ENCODE measurements around the gene FAM217B.

Gene FAM217B

GRCh38 chr20:59931511-59932312 lies 8.5 kb upstream of the FAM217B start:
- no peaks in the 10 kb centered on the region for H3K27me3 ChIP-seq (ENCODE audit: insufficient read depth, low read length)
- H3K9me3 ChIP-seq (ENCODE audit: low read length) = no peaks in the 10 kb centered on the region
- peaks cover 12% of the 10 kb centered on the region for H3K4me1 ChIP-seq (ENCODE audit: insufficient read depth, low read length)
- H2AFZ ChIP-seq (ENCODE audit: low read depth, low read length) = no peak overlapping the region
- no peak overlapping the region for H3K4me3 ChIP-seq (ENCODE audit: low read length)
- H3K36me3 ChIP-seq (ENCODE audit: insufficient read depth, low read length) = no peaks in the 10 kb centered on the region

GRCh38 chr20:59932616-59933295 lies 7.4 kb upstream of the FAM217B start:
- no peaks in the 10 kb centered on the region for H3K27me3 ChIP-seq (ENCODE audit: insufficient read depth, low read length)
- H3K4me1 ChIP-seq (ENCODE audit: insufficient read depth, low read length) = peaks cover 12% of the 10 kb centered on the region
- H3K36me3 ChIP-seq (ENCODE audit: insufficient read depth, low read length) = no peaks in the 10 kb centered on the region
- H2AFZ ChIP-seq (ENCODE audit: low read depth, low read length) = no peak overlapping the region
- no peak overlapping the region for H3K4me3 ChIP-seq (ENCODE audit: low read length)
- no peaks in the 10 kb centered on the region for H3K9me3 ChIP-seq (ENCODE audit: low read length)

GRCh38 chr20:59933296-59933848 lies 6.8 kb upstream of the FAM217B start, which contains the start of gene SYCP2:
Gene SYCP2 (minus strand): TSS chr20:59933637. CDS start chr20:59922413, 11,224 bp downstream.
- Histone ChIP-seq H3K9me3 (ENCODE audit: low read length) (no peaks in the 10 kb centered on the region), H2AFZ (ENCODE audit: low read depth, low read length) (no peak within 1 kb of the TSS), H3K4me1 (ENCODE audit: insufficient read depth, low read length) (peaks cover 12% of the 10 kb centered on the region), H3K4me3 (ENCODE audit: low read length) (no peak within 1 kb of the TSS), H3K27me3 (ENCODE audit: insufficient read depth, low read length) (no peaks in the 10 kb centered on the region), H3K36me3 (ENCODE audit: insufficient read depth, low read length) (no peaks in the 10 kb centered on the region)

- Histone ChIP-seq H2AFZ (ENCODE audit: low read depth, low read length) (no peak overlapping the region), H3K9me3 (ENCODE audit: low read length) (no peaks in the 10 kb centered on the region), H3K27me3 (ENCODE audit: insufficient read depth, low read length) (no peaks in the 10 kb centered on the region), H3K36me3 (ENCODE audit: insufficient read depth, low read length) (no peaks in the 10 kb centered on the region), H3K4me3 (ENCODE audit: low read length) (no peak overlapping the region), H3K4me1 (ENCODE audit: insufficient read depth, low read length) (peaks cover 12% of the 10 kb centered on the region)
Measured at GRCh38 chr20:59933849-59934585, 6.2 kb upstream of the FAM217B start.

GRCh38 chr20:59935457-59936185 lies 4.6 kb upstream of the FAM217B start:
- Histone ChIP-seq H3K36me3 (ENCODE audit: insufficient read depth, low read length) (no peaks in the 10 kb centered on the region), H3K4me3 (ENCODE audit: low read length) (no peak overlapping the region), H3K4me1 (ENCODE audit: insufficient read depth, low read length) (peaks cover 14% of the 10 kb centered on the region), H2AFZ (ENCODE audit: low read depth, low read length) (no peak overlapping the region), H3K9me3 (ENCODE audit: low read length) (no peaks in the 10 kb centered on the region), H3K27me3 (ENCODE audit: insufficient read depth, low read length) (no peaks in the 10 kb centered on the region)

- Histone ChIP-seq H3K4me1 (ENCODE audit: insufficient read depth, low read length) (peaks cover 18% of the 10 kb centered on the region), H3K36me3 (ENCODE audit: insufficient read depth, low read length) (no peaks in the 10 kb centered on the region), H3K4me3 (ENCODE audit: low read length) (no peak overlapping the region), H3K27me3 (ENCODE audit: insufficient read depth, low read length) (no peaks in the 10 kb centered on the region), H2AFZ (ENCODE audit: low read depth, low read length) (no peak overlapping the region), H3K9me3 (ENCODE audit: low read length) (no peaks in the 10 kb centered on the region)
Measured at GRCh38 chr20:59936409-59936808, 3.8 kb upstream of the FAM217B start.

GRCh38 chr20:59937150-59937549 lies 3.0 kb upstream of the FAM217B start:
- Histone ChIP-seq H3K27me3 (ENCODE audit: insufficient read depth, low read length) (no peaks in the 10 kb centered on the region), H3K4me1 (ENCODE audit: insufficient read depth, low read length) (peaks cover 18% of the 10 kb centered on the region), H2AFZ (ENCODE audit: low read depth, low read length) (no peak overlapping the region), H3K9me3 (ENCODE audit: low read length) (no peaks in the 10 kb centered on the region), H3K36me3 (ENCODE audit: insufficient read depth, low read length) (peaks cover under 1% of the 10 kb centered on the region), H3K4me3 (ENCODE audit: low read length) (no peak overlapping the region)

- no peaks in the 10 kb centered on the region for H3K27me3 ChIP-seq (ENCODE audit: insufficient read depth, low read length)
- peaks cover 19% of the 10 kb centered on the region for H3K4me1 ChIP-seq (ENCODE audit: insufficient read depth, low read length)
- no peak overlapping the region for H3K4me3 ChIP-seq (ENCODE audit: low read length)
- H3K9me3 ChIP-seq (ENCODE audit: low read length) = no peaks in the 10 kb centered on the region
- H2AFZ ChIP-seq (ENCODE audit: low read depth, low read length) = no peak overlapping the region
- peaks cover 5% of the 10 kb centered on the region for H3K36me3 ChIP-seq (ENCODE audit: insufficient read depth, low read length)
Measured at GRCh38 chr20:59938221-59938620, 2.0 kb upstream of the FAM217B start.

- H3K27me3 ChIP-seq (ENCODE audit: insufficient read depth, low read length) = no peaks in the 10 kb centered on the region
Measured at GRCh38 chr20:59938696-59939051, 1.5 kb upstream of the FAM217B start.

GRCh38 chr20:59939052-59939878 lies 924 bp upstream of the FAM217B start:
- Histone ChIP-seq H3K4me3 (ENCODE audit: low read length) (peak overlapping the region; percentile 78), H3K27me3 (ENCODE audit: insufficient read depth, low read length) (no peaks in the 10 kb centered on the region), H3K36me3 (ENCODE audit: insufficient read depth, low read length) (peaks cover 16% of the 10 kb centered on the region), H3K4me1 (ENCODE audit: insufficient read depth, low read length) (peaks cover 19% of the 10 kb centered on the region), H3K9me3 (ENCODE audit: low read length) (no peaks in the 10 kb centered on the region), H2AFZ (ENCODE audit: low read depth, low read length) (peak overlapping the region; percentile 98)

More at GRCh38 chr20:59938696-59939051, 1.5 kb upstream of the FAM217B start:
- H3K9me3 ChIP-seq (ENCODE audit: low read length) = no peaks in the 10 kb centered on the region
- no peak overlapping the region for H2AFZ ChIP-seq (ENCODE audit: low read depth, low read length)
- peaks cover 10% of the 10 kb centered on the region for H3K36me3 ChIP-seq (ENCODE audit: insufficient read depth, low read length)
- H3K4me3 ChIP-seq (ENCODE audit: low read length) = no peak overlapping the region
- peaks cover 19% of the 10 kb centered on the region for H3K4me1 ChIP-seq (ENCODE audit: insufficient read depth, low read length)

- peaks cover 19% of the 10 kb centered on the region for H3K4me1 ChIP-seq (ENCODE audit: insufficient read depth, low read length)
- peak overlapping the region; percentile 78 for H3K4me3 ChIP-seq (ENCODE audit: low read length)
- H3K27me3 ChIP-seq (ENCODE audit: insufficient read depth, low read length) = no peaks in the 10 kb centered on the region
- peaks cover 21% of the 10 kb centered on the region for H3K36me3 ChIP-seq (ENCODE audit: insufficient read depth, low read length)
- H3K9me3 ChIP-seq (ENCODE audit: low read length) = no peaks in the 10 kb centered on the region
- peak overlapping the region; percentile 98 for H2AFZ ChIP-seq (ENCODE audit: low read depth, low read length)
Measured at GRCh38 chr20:59939879-59940128, 385 bp upstream of the FAM217B start.

GRCh38 chr20:59940956-59941294 lies 736 bp downstream of the FAM217B start:
- Histone ChIP-seq H2AFZ (ENCODE audit: low read depth, low read length) (peak overlapping the region; percentile 76), H3K9me3 (ENCODE audit: low read length) (no peaks in the 10 kb centered on the region), H3K36me3 (ENCODE audit: insufficient read depth, low read length) (peaks cover 24% of the 10 kb centered on the region), H3K4me1 (ENCODE audit: insufficient read depth, low read length) (peaks cover 23% of the 10 kb centered on the region), H3K27me3 (ENCODE audit: insufficient read depth, low read length) (no peaks in the 10 kb centered on the region), H3K4me3 (ENCODE audit: low read length) (peak overlapping the region; percentile 78)

All from neuron (in vitro differentiated cells).